HG03571 (cell line): ENCODE measurements around the gene HSPA12B.

Experiments
- ATAC-seq: cut with Tn5 transposase; IDR thresholded peaks from one replicate; pipeline ENCODE4 v1.9.1; 2021; ENCODE audit not compliant: unreplicated experiment

The HSPA12B gene

GRCh38 chr20:3728354-3728753 lies 4.1 kb upstream of the HSPA12B start:
- ATAC-seq: no peak

GRCh38 chr20:3728876-3729275 lies 3.6 kb upstream of the HSPA12B start:
- ATAC-seq: no peak

GRCh38 chr20:3729378-3729777 lies 3.1 kb upstream of the HSPA12B start:
- no peak for ATAC-seq

- no peak for ATAC-seq
These were observed 2.5 kb upstream of the HSPA12B start for GRCh38 chr20:3729811-3730540.

- ATAC-seq: no peak
These were observed 1.4 kb upstream of the HSPA12B start for GRCh38 chr20:3730803-3731672.

- no peak for ATAC-seq
These were observed 550 bp upstream of the HSPA12B start for GRCh38 chr20:3731944-3732326.

GRCh38 chr20:3733119-3733995 lies 872 bp downstream of the HSPA12B start:
- no peak for ATAC-seq

GRCh38 chr20:3734111-3734843 lies 1.8 kb downstream of the HSPA12B start:
- ATAC-seq: no peak

GRCh38 chr20:3735768-3736167 lies 3.3 kb downstream of the HSPA12B start:
- no peak for ATAC-seq

GRCh38 chr20:3738111-3739053 lies 5.9 kb downstream of the HSPA12B start:
- ATAC-seq: no peak

- ATAC-seq: no peak
These were observed 6.8 kb downstream of the HSPA12B start for GRCh38 chr20:3739054-3739925.

- ATAC-seq: no peak
These were observed 7.5 kb downstream of the HSPA12B start for GRCh38 chr20:3739926-3740451.

GRCh38 chr20:3740615-3741301 lies 8.3 kb downstream of the HSPA12B start:
- no peak for ATAC-seq

- ATAC-seq: no peak
These were observed 9.5 kb downstream of the HSPA12B start for GRCh38 chr20:3741836-3742458.

GRCh38 chr20:3743251-3743650 lies 10.8 kb downstream of the HSPA12B start:
- ATAC-seq: no peak

GRCh38 chr20:3744037-3744436 lies 11.6 kb downstream of the HSPA12B start:
- no peak for ATAC-seq
